ENCODE data around the gene CD276.
"Not testable (repeated sequence)": the region's sequence is repeated elsewhere in the genome, so short reads cannot be mapped to it uniquely, and the experiment has no call there.

CD276 gene

DNA sequence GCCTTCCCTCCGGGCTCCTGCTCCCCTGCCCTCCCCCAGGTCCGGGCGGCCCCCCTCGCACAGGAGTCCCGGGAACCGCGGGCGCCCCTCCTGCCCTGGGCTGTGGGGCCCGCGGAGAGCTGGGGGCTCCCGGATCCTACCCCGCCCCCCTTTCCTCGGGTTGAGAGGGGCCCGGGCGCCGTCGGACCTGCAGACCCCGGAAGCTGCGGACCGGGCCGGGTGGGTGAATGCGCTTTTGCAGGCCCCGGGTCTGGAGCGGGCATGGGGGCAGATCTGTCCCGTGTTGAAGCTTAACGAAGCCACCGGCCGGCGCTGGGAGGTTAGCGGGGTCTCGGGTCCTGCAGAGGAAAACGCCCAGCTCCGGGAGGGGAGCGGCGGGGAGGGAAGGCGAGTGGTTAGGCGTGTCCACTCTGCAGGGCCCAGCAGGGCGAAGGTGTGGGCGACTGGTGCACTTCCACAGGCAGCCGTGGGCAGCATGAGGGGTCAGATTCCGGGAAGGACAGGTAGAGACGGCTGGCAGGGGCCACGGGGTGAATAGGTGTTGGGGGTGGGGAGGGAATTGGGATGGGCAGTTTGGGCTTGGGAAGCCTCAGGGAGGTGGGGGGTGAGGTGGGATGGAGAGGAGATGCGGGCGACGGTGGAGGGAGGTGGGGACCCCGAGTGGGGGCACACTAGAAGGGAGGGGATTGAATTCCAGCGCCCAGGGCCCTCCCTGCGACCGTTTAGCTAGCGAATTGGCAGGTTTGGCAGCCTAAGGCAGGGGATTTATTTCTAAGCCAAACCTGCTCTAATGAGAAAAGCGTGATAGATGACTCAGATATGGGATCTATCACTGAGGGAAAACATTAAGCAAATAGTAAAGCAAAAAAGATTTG, 635 bp downstream of the CD276 start:
- DNase-seq = no peak

DNA sequence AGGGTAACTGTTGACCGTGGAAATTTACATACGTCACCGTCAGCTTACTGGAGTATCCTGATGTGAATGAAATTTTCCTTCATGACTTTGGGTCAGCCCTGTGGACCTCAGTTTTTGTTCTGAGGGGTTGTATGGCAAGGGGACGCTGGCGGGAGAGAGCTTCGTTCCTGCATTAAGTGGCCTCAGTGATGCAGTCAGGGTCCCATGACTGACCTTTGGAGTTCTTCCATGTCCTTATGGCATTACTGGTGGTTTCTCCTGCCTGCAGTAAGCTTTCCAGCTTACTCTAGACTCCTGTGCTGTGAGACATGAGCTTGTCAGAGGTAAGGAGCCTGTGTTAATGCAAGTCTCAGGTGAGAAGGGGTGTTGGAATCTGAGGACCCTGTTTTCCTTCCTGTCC, 1.8 kb downstream of the CD276 start:
- DNase-seq = no peak

DNA sequence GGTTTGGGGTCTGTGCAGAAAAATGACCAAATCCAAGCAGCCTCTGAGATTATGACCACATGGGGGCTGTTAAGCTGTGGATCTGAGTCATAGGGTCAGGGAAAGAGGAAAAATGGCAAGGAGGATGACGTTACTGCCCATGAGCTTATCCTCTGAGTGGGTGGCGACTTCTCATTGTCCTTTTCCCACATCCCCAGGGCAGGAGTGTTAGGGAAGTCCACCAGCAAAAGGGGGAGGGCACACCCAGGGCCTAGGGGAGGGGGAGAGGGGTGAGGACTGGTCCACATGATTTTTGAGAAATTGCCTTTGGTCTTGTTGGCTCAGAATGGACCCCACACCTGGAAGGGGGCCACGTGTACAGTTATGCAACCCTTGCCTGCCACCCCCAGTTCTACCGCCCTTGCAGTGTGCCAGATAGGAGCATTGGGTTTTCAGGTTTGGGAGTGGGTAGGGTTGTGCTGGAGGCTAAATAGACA, 2.6 kb downstream of the CD276 start:
- DNase-seq = no peak

DNA sequence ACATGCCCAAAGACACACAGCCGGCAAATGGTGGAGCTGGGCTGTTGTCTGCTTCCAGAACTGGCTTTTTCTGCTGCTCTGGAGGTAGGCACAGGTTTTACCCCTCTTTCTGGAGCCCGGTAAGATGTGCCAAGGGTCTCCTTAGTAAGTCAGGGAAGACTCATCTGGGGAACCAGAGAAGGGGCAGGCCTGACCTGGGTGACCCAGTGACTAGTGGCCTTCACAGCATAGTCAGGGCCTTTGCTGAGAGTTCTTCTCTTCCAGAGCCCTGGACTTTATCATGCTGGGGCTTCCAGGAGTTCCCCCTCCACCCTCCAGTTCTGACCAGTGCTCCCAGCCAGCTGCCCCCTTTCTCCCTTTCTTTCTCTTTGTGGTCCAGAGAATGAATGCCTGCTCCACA, 3.2 kb downstream of the CD276 start:
- DNase-seq = no peak

DNA sequence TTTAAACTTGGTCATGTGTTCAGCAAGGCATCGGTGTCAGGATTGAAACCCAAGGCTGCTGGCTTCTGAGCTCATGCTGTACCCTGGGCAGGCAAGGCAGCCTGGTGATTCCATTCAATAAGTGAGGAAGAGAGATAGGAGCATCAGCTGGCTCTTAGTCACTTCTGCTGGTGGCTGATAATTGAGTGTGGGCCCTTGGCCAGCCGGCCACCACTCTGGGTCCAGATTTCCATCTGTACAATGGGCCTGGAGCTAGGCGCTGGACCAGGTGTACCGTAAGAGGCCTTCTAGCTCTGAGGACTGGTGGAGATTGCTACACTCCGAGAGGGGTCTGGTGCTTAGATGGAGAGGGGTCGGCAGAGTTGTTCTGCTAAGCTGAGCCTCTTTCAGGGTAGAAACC, 4.3 kb downstream of the CD276 start:
- no peak for DNase-seq

DNA sequence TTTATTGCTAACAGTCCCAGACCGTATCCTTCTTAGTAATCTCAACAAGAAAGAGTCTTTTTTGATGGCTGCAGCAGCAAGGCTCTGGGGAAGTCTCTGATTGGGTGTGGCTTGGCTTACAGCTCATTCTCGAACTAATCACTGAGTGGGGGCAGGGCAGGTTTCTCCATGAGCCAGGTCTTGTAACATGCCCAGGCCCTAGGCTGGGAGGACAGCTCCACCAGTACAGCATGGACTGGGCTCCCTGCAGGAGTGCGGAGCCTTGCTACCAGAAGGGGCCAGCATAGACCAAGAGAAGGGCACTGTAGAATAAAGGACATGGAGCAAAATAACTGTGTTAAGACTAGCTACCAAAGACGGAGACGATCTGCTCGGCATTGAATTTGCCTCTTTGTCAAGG, 7.2 kb downstream of the CD276 start:
- DNase-seq = no peak

DNA sequence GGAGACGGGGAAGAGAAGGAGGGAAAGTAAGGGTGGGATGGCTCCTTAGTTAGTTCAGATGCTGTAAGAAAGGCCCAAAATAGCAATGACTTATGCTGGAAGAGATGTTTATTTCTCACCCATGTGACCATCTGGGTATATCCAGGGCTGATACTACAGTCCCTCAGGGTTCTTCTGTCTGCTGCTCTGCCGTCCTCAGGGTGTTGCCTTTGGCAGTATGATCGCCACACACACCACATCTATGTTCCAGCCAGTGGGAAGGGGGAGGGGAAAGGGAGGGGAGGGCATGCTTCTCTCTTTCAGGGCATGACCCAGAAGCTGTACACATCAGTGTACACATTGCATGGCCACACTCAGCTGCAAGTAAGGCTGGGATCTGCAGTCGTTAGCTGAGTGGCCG, 10.2 kb downstream of the CD276 start:
- DNase-seq = no peak

DNA sequence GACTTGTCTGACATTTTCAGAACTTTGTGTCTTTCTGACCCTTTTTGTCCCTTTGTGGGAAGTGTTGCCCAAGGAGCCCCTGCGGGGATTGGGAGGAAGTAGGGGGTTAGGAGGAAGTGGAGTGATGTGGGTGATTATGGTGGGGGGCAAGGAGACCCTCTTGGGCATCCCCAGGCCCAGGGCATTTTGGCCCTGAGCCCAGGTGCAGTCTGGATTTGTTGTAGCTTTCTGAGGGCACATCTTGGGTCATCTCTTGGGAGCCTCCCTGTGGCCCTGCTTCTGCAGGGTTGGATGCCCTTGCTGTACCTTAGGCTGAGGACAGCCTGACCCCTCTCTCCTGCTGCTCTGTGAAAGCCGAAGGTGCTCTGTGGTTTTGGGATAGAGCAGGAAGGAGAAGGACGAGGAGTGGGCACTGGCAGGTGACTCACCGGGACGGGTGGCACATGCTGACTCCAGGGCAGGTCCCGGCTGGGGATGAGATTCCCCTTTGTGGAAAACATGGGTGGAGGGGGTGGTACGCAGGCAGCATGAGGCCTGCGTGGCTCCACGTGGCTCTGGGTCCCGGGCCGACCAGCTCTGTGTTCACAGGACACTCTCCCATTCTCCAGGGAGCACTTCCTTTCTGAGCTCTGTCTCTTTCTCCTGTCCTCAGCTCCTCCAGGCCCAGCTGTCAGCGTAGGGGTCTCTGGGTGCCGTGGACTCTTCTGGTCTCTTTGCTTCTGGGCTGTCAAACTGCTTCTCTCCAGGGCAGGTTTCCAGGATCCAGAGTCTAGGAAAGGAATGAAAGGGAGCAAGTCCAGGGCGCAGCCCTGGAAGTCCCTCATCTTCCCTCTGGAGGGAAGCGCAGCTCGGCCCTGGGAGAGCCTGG, 11.8 kb downstream of the CD276 start:
- DNase-seq = no peak

DNA sequence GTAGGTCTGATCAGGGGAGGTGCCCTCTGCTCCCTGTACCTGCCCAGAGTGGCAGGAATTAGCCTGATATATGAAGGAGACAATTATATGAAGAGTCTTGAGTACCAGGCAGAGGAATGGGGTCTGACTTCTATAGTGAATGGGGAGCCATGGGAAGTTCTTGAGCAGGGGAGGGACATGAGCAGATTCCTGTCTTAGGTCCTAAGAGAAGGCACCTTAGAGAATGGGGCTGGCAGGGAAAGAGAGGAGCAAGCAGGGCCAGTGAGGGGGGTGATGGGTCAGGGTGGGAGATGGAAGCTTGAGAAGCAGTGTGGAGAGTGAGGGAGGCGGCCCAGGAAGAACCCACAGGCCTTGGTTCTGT, 12.4 kb downstream of the CD276 start:
- no peak for DNase-seq

DNA sequence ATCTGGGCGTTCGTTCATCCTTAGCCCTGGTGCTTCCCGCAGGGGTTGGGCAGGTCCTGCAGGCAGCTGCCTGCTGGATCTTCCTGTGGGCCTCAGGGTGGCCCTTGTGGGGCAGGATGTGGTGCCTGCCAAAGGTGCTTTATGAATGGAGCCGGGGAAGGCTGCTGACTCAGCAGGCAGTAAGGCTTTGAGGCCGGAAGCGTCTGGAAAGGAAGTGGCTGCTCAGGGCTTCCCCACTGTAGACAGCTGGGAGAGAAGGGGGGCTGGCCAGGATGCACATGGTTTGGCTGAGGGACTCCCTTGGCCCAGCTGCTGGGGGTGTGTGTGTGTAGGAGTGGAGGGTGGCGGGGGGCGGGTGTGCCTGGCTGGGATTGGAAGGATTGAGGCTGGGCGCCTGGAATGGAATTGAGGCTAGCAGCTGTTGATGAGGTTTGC, 12.9 kb downstream of the CD276 start:
- peak; percentile 61 to 74 for DNase-seq

DNA sequence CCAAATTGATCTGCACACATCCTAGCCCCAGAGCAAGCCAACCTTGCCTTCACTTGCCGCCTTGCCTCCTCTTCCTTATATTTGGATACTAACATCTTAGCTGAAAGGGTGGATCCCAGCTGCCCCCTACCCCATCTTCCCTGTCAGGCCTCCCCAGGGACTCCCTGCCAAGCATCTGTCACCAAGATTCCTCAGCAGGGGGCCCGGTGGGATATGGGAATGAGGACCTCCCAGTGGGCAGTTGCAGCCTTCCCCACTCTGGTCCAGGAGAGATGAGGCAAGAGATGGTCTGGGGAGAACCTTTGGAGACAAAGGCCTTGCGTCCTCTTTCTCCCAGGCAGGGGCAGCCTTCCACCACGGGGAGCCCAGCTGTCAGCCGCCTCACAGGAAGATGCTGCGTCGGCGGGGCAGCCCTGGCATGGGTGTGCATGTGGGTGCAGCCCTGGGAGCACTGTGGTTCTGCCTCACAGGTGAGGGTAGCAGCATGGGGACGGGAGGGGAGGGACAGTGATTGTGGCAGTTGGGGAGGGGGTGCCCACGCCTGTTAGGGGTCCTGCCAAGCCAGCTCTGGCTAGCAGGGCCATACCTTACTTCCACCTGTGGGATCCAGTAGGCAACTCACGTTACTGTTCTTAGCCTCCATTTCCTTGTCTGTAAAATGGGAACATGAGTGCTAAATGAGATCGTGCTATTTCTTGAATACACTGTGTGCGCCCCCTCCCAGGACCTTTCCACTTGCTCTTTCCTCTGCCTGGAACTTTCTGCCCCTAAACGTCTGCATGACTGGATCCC, 15.3 kb downstream of the CD276 start:
- DNase-seq = no peak

DNA sequence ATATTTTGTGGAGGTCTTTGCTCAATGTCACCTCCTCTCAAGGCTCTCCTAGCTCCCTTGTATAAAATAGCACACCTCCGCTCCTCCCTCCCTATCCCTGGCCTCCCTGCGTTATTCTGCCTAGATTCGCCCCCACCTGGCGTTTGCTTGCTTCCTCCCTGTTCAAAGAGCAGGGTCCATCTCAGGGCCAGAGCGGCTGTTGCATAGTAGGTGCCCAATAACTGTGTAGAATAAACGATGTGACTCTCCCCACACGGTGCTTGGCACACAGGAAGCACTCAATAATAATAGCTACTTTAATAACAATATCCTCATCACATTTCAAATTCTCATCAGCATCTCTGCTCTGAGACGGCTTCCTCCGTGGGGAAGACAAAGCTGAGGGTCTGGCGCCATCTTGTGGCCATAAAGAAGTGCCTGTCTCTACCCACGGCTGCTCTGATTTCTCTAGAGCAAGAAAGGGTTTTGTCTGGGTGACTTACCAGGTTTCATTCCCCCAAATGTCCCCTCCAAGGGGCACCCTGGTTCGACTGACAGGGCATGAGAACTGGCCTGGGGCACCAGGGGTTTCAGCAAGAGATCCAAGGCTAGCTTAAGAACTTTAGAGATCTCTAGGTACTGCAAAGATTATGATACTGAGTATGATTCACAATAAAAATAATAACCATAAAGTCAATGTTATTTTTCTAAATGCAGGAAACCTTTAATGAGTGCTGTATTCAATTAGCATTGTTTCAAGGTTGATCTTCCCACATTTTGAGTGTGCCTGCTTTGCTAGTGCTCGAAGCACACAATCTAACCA, 16.1 kb downstream of the CD276 start:
- DNase-seq = peak; percentile 69 to 80

DNA sequence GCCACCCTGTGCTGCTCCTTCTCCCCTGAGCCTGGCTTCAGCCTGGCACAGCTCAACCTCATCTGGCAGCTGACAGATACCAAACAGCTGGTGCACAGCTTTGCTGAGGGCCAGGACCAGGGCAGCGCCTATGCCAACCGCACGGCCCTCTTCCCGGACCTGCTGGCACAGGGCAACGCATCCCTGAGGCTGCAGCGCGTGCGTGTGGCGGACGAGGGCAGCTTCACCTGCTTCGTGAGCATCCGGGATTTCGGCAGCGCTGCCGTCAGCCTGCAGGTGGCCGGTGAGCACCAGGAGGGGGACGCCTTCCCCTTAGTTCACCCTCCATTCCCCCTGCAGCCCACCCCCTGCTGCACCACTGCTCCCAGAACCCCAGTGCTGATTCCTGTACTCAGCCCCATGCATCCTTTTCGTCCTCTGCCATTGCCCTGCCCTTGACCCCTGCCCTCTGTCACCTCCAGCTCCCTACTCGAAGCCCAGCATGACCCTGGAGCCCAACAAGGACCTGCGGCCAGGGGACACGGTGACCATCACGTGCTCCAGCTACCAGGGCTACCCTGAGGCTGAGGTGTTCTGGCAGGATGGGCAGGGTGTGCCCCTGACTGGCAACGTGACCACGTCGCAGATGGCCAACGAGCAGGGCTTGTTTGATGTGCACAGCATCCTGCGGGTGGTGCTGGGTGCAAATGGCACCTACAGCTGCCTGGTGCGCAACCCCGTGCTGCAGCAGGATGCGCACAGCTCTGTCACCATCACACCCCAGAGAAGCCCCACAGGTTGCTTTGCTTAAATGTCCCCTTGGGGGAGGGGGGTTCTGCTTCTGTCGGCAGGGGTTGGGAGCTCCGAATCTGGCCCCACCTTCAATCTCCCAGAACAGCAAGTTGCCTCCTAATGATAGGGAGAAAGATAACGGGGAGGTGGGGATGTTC, 18.4 kb downstream of the CD276 start:
- DNase-seq = not testable (repeated sequence)

DNA sequence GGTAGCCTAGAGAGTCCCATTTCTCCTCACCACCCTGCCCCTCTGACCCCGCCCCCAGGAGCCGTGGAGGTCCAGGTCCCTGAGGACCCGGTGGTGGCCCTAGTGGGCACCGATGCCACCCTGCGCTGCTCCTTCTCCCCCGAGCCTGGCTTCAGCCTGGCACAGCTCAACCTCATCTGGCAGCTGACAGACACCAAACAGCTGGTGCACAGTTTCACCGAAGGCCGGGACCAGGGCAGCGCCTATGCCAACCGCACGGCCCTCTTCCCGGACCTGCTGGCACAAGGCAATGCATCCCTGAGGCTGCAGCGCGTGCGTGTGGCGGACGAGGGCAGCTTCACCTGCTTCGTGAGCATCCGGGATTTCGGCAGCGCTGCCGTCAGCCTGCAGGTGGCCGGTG, 19.4 kb downstream of the CD276 start:
- DNase-seq = not testable (repeated sequence)

DNA sequence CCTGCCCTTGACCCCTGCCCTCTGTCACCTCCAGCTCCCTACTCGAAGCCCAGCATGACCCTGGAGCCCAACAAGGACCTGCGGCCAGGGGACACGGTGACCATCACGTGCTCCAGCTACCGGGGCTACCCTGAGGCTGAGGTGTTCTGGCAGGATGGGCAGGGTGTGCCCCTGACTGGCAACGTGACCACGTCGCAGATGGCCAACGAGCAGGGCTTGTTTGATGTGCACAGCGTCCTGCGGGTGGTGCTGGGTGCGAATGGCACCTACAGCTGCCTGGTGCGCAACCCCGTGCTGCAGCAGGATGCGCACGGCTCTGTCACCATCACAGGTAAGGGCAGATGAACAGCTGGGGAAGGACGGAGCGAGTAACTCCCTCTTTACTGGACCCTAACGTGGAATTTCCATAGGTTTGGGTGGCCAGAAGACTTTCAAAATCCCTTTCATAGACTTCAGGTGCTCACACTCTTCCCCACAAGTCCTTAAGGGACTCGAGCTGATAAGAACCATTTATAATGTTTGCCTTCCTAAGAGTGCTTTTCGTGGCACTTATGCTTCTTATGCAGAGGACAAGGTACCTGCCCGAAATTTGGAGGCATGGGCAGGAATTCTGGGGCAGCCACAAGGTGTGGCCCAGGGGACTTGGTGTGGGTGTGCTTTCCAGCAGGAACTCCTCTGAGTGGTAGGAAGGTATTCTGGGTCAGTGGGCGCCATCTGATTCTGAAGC, 20.1 kb downstream of the CD276 start:
- DNase-seq = not testable (repeated sequence)

DNA sequence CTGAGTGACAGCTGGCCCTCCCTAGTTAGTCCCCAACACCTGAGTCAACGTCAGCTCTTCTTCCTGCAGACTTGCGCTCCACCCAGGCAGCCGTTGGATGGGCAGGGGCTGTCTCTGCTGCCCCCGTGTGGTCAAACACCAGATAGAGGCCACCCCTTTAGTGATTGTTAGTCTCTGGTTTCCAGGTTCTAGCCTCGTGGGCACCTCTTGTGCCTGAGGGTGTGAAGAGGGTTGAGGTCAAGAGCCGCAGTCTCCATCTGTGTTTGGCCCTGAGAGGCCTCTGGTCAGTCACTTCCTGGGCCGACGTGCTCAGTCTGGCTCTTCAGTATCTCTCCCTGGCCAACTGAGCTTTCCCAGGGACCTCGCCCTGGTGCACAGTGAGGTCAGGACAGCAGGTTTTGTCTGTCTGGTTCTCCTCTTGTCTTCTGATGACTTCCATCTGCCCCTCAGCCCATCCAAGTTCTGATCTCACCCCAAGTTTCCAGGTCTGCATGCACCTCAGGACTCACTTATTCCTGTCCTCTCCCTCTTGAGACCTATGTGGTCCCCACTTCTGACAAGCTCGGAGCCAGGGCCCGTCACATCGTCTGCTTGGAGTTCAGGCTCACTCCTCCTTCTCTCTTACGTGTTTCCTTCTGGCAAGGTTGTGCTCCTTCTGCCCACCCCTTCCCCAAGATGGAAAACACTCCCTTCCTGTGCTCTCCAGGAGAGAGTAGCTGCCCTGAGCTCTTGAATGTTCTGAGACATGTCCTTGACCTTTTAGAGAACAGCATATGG, 20.9 kb downstream of the CD276 start:
- DNase-seq = peak; percentile 44 to 62

DNA sequence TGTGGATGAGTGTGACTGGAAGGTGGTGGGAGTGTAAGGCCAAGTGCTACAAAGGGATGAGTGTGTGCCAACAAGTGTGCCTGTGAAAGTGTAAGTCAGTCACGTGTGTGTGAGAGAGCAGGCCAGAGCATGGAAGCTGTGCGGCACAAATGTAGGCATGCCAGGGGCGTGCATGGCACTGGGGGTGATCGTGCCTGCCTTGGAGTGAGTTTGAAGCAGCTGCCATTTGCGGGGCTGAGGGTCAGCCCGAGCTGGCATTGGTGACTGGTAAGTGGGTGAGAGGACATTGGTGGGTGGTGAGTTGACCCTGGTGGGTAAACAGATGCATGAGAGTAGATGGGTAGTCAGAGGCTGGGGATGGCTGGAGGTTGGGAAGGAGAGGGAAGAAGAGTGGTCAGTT, 24.5 kb downstream of the CD276 start:
- DNase-seq = no peak

DNA sequence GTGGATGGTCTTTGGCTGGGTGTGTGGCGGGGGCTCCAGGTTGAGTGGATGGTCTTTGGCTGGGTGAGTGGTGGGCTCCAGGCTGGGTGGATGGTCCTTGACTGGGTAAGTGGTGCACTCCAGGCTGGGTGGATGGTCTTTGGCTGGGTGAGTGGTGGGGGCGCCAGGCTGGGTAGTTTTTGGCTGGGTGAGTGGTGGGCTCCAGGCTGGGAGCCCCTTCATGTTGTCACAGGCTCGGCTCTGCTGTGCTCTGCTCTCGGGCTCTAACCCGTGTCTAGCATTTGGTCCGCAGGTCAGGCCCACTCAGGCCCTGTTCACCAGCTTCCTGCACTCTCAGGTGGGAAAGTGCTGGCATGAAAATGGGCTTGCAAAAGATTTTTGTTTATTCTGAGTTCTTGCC, 25.1 kb downstream of the CD276 start:
- no peak for DNase-seq

DNA sequence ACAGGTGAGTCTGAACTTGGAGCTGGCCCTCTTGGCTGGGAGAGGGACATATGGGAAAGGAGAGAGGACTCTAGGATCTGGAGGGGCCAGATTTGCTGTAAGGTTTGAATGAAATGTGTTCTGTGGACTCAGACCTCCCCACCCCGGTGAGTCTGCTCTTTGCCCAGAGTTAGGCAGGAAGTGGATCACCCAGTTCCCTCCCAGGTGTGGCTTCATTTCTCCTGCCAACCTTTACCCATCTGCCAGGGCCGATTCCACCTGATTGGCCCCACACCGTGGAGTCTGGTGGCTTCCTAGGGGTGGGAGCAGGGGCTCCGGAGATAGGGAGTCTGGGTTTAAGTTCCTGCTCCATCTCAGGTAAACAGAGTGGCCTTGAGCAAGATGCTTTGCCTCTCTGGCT, 25.5 kb downstream of the CD276 start:
- no peak for DNase-seq

DNA sequence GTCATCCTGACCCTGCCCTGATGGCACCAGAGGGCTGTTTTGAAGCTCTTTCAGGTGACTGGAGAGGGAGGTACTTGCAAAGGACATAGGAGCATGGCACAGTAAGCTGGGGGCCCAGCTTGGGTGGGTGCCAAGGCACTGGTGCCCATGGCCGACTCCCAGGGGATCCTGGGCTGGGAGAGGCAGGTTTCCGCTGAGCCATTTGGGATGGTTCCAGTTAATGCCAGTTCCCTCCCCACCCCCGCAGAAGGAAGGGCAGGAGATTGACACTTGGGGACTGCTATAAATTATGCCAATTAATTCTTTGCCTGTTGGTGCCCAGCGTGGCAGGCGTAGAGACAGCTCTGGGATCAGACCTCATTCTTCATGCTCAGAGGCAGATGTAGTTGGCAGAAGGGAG, 26.1 kb downstream of the CD276 start:
- no peak for DNase-seq

Data from CD4-positive, alpha-beta T cell treated with Interferon alpha-2 for 1 hour (primary cell).